H9 (cell line): ENCODE data around the gene RNF186. TPM values are rescaled to one million over a fixed set of nuclear protein-coding genes. Genes with fewer than 3 reads are reported as not detected.
"Not testable (repeated sequence)": the region's sequence is repeated elsewhere in the genome, so short reads cannot be mapped to it uniquely, and the experiment has no call there.

Experiments
- DNase-seq: peaks from one replicate; pipeline ENCODE4 v3.0.0-alpha.2; 2017
- H2AFZ ChIP-seq: one replicate; pipeline ENCODE4 v1.6.1; 2013; ENCODE audit warnings: mild to moderate bottlenecking, low read length, control low read depth, moderate library complexity
- H2AK5ac ChIP-seq: 2 replicates; pipeline ENCODE4 v1.6.1; 2013; ENCODE audit warnings: low read length, control low read depth, mixed read lengths; ENCODE audit not compliant: insufficient read length
- H2BK120ac ChIP-seq: one replicate; pipeline ENCODE4 v1.6.1; 2013; ENCODE audit warnings: low read depth, mild to moderate bottlenecking, low read length, control low read depth, inconsistent platforms; ENCODE audit not compliant: poor library complexity, severe bottlenecking
- H2BK12ac ChIP-seq: 2 replicates; pipeline ENCODE4 v1.6.1; 2013; ENCODE audit warnings: low read length, control low read depth, mixed read lengths, low read depth; ENCODE audit not compliant: insufficient read length
- H2BK15ac ChIP-seq: 2 replicates; pipeline ENCODE4 v1.6.1; 2013; ENCODE audit warnings: low read depth, low read length, control low read depth
- H2BK20ac ChIP-seq: one replicate; pipeline ENCODE4 v1.6.1; 2013; ENCODE audit warnings: low read depth, mild to moderate bottlenecking, low read length, control low read depth, inconsistent platforms; ENCODE audit not compliant: poor library complexity, severe bottlenecking
- H2BK5ac ChIP-seq: 2 replicates; pipeline ENCODE4 v1.6.1; 2013; ENCODE audit warnings: low read length, control low read depth, mixed read lengths; ENCODE audit not compliant: insufficient read length
- H3K14ac ChIP-seq: 2 replicates; pipeline ENCODE4 v1.6.1; 2013; ENCODE audit warnings: low read length, control low read depth; ENCODE audit not compliant: insufficient read depth
- H3K18ac ChIP-seq: 2 replicates; pipeline ENCODE4 v1.6.1; 2013; ENCODE audit warnings: low read depth, mild to moderate bottlenecking, mixed read lengths, low read length, control low read depth; ENCODE audit not compliant: insufficient read length
- H3K23ac ChIP-seq: 2 replicates; pipeline ENCODE4 v1.6.1; 2013; ENCODE audit warnings: low read length, control low read depth, mixed read lengths, low read depth; ENCODE audit not compliant: insufficient read length
- H3K23me2 ChIP-seq: 2 replicates; pipeline ENCODE4 v1.6.1; 2013; ENCODE audit warnings: low read depth, mild to moderate bottlenecking, mixed read lengths, low read length, control low read depth; ENCODE audit not compliant: insufficient read length, poor library complexity, severe bottlenecking
- H3K27ac ChIP-seq: 2 replicates; pipeline ENCODE4 v1.5.1; 2013; ENCODE audit warnings: low read length, control low read depth, mixed read lengths, low read depth; ENCODE audit not compliant: insufficient read length
- H3K27me3 ChIP-seq: 2 replicates; pipeline ENCODE4 v1.6.1; 2013; ENCODE audit warnings: low read length, control low read depth, inconsistent platforms; ENCODE audit not compliant: insufficient read depth
- H3K4ac ChIP-seq: 2 replicates; pipeline ENCODE4 v1.6.1; 2013; ENCODE audit warnings: low read depth, mild to moderate bottlenecking, control low read depth, inconsistent platforms, low read length, moderate library complexity
- H3K4me1 ChIP-seq: 2 replicates; pipeline ENCODE4 v1.6.1; 2013; ENCODE audit warnings: low read length, control low read depth, inconsistent platforms; ENCODE audit not compliant: insufficient read depth
- H3K4me2 ChIP-seq: 2 replicates; pipeline ENCODE4 v1.6.1; 2013; ENCODE audit warnings: low read length, control low read depth, mixed read lengths; ENCODE audit not compliant: insufficient read length, insufficient read depth
- H3K56ac ChIP-seq: 2 replicates; pipeline ENCODE4 v1.6.1; 2013; ENCODE audit warnings: low read depth, mild to moderate bottlenecking, mixed read lengths, low read length, control low read depth; ENCODE audit not compliant: insufficient read length
- H3K79me1 ChIP-seq: 2 replicates; pipeline ENCODE4 v1.6.1; 2013; ENCODE audit warnings: low read depth, mild to moderate bottlenecking, moderate library complexity, low read length, control low read depth, inconsistent platforms; ENCODE audit not compliant: insufficient read depth, poor library complexity, severe bottlenecking
- H3K79me2 ChIP-seq: 2 replicates; pipeline ENCODE4 v1.6.1; 2013; ENCODE audit warnings: low read length, control low read depth, inconsistent platforms; ENCODE audit not compliant: insufficient read depth
- H3K9ac ChIP-seq: 2 replicates; pipeline ENCODE4 v1.6.1; 2013; ENCODE audit warnings: low read length, control low read depth, mixed read lengths; ENCODE audit not compliant: insufficient read length; ENCODE audit errors: extremely low read depth
- H3K9me3 ChIP-seq: one replicate; pipeline ENCODE4 v1.6.1; 2013; ENCODE audit warnings: low read depth, low read length, inconsistent platforms; ENCODE audit not compliant: control insufficient read depth
- H3T11ph ChIP-seq: one replicate; pipeline ENCODE4 v1.6.1; 2013; ENCODE audit warnings: mild to moderate bottlenecking, low read length, control low read depth, inconsistent platforms
- H4K20me1 ChIP-seq: one replicate; pipeline ENCODE4 v1.6.1; 2013; ENCODE audit not compliant: control insufficient read depth, insufficient read length, insufficient read depth
- H4K5ac ChIP-seq: 2 replicates; pipeline ENCODE4 v1.6.1; 2013; ENCODE audit warnings: low read depth, mild to moderate bottlenecking, mixed read lengths, low read length, control low read depth; ENCODE audit not compliant: insufficient read length
- H4K8ac ChIP-seq: replicated peaks from 2 replicates; pipeline ENCODE4 v1.6.1; 2013; ENCODE audit warnings: low read length, control low read depth, mixed read lengths, low read depth; ENCODE audit not compliant: insufficient read length
- H4K91ac ChIP-seq: 2 replicates; pipeline ENCODE4 v1.6.1; 2013; ENCODE audit warnings: low read depth, mild to moderate bottlenecking, moderate library complexity, mixed read lengths, low read length, control low read depth; ENCODE audit not compliant: insufficient read length
- H3K27ac Mint-ChIP-seq, 3 experiments: 2 replicates in 2 of 3; 3 replicates in 1 of 3; pipeline ENCODE4 v1.8.0; 2020 to 2021; ENCODE audit warnings: mixed read lengths in 3 of 3, mild to moderate bottlenecking in 1 of 3, moderate library complexity in 1 of 3
- H3K27me3 Mint-ChIP-seq: 2 replicates; pipeline ENCODE4 v1.8.0; 2021; ENCODE audit warnings: low read depth, mild to moderate bottlenecking, moderate library complexity, mixed read lengths
- H3K36me3 Mint-ChIP-seq, 3 experiments: 2 replicates in 2 of 3; 3 replicates in 1 of 3; pipeline ENCODE4 v1.8.0; 2020 to 2021; ENCODE audit warnings: low read depth in 3 of 3, mixed read lengths in 3 of 3; ENCODE audit not compliant: insufficient read depth in 1 of 3
- H3K4me1 Mint-ChIP-seq, 2 experiments: 2 replicates each; pipeline ENCODE4 v1.8.0; 2020; ENCODE audit warnings: mixed read lengths in 2 of 2
- H3K4me3 Mint-ChIP-seq, 2 experiments: 2 replicates in 1 of 2; 3 replicates in 1 of 2; pipeline ENCODE4 v1.8.0; 2020 to 2021; ENCODE audit warnings: mild to moderate bottlenecking in 2 of 2, mixed read lengths in 2 of 2, moderate library complexity in 1 of 2
- H3K9me3 Mint-ChIP-seq, 2 experiments: 2 replicates in 1 of 2; 3 replicates in 1 of 2; pipeline ENCODE4 v1.8.0; 2020; ENCODE audit warnings: mild to moderate bottlenecking in 2 of 2, mixed read lengths in 2 of 2, moderate library complexity in 1 of 2
- WGBS: extraction: QIAGEN DNeasy Blood & Tissue Kit; methylation state at CpG from one replicate; pipeline ENCODE4 v1.1.7; 2013; ENCODE audit warnings: missing lambda C conversion rate, low lambda C conversion rate, mixed read lengths; ENCODE audit not compliant: insufficient read length; ENCODE audit errors: extremely low coverage; 5-methylcytosine and 5-hydroxymethylcytosine counted together
- total RNA-seq: library from RNA; stranded (reverse); gene quantifications from 2 replicates; pipeline ENCODE4 v1.2.1, GENCODE V29; 2021
- TF ChIP-seq, protein P1 (sequence below): fragments of 200-600 bp; sonication (generic); conservative IDR thresholded peaks from 3 replicates; pipeline ENCODE4 v1.8.0; 2021; ENCODE audit warnings: antibody characterized with exemption, mild to moderate bottlenecking

The RNF186 gene
- total RNA-seq, 1 experiment from 2014 or later = not detected

DNA sequence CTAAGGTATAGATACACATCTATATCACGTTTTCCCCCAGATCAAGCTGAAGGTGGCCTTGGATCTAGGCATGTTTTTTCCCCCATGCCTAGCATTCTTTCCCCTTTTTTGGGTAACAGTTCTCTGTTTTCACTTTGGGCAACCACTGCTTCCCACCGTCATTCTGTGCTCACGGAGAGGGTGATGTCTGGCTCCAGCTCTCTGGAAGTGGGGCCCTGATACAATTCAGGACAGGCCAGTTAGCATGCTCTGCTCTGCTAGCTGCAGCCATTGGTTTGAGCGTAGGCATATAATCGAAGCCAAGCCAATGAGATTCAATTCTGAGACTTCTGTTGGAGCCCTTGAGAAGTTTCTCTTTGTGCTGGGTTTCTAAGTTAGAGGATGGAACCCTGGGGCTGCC lies 2.1 kb upstream of the RNF186 start:
- no peaks in the 10 kb centered on the region for H3K9me3 ChIP-seq
- H3K4me3 Mint-ChIP-seq = peak overlapping the region; percentile 24 to 31; a peak in 4 of 5 replicates
- peak overlapping the region; percentile 28 for H3K4me2 ChIP-seq
- H3K9me3 Mint-ChIP-seq = no peaks in the 10 kb centered on the region
- no peak overlapping the region for H3K4ac ChIP-seq
- peaks cover 14% of the 10 kb centered on the region; the same call in 1 of the 2 replicates for H3K4me1 ChIP-seq
- no peaks in the 10 kb centered on the region for H3K36me3 Mint-ChIP-seq
- H4K20me1 ChIP-seq = no peaks in the 10 kb centered on the region
- H2BK5ac ChIP-seq = no peak overlapping the region
- WGBS = no CpG with 5 or more reads among the region's 5 CpGs
- H3K56ac ChIP-seq = no peak overlapping the region
- H3K9ac ChIP-seq = no peak overlapping the region
- no peak overlapping the region for H2AK5ac ChIP-seq
- H2AFZ ChIP-seq = no peak overlapping the region
- H2BK120ac ChIP-seq = no peak overlapping the region
- H3K4me1 Mint-ChIP-seq = peaks cover 57 to 66% of the 10 kb centered on the region in 2 experiments
- no peak overlapping the region for H2BK20ac ChIP-seq
- H3T11ph ChIP-seq = no peak overlapping the region
- no peak overlapping the region for H4K91ac ChIP-seq
- H3K79me1 ChIP-seq = no peaks in the 10 kb centered on the region
- no peaks in the 10 kb centered on the region for H3K23me2 ChIP-seq
- H3K27me3 Mint-ChIP-seq = peaks cover 7% of the 10 kb centered on the region
- TF ChIP-seq, protein P1, sequence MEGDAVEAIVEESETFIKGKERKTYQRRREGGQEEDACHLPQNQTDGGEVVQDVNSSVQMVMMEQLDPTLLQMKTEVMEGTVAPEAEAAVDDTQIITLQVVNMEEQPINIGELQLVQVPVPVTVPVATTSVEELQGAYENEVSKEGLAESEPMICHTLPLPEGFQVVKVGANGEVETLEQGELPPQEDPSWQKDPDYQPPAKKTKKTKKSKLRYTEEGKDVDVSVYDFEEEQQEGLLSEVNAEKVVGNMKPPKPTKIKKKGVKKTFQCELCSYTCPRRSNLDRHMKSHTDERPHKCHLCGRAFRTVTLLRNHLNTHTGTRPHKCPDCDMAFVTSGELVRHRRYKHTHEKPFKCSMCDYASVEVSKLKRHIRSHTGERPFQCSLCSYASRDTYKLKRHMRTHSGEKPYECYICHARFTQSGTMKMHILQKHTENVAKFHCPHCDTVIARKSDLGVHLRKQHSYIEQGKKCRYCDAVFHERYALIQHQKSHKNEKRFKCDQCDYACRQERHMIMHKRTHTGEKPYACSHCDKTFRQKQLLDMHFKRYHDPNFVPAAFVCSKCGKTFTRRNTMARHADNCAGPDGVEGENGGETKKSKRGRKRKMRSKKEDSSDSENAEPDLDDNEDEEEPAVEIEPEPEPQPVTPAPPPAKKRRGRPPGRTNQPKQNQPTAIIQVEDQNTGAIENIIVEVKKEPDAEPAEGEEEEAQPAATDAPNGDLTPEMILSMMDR = no peak
- no peak overlapping the region for H4K5ac ChIP-seq
- DNase-seq = no peak
- no peak overlapping the region for H3K14ac ChIP-seq
- no peak overlapping the region for H2BK15ac ChIP-seq
- no peak overlapping the region for H4K8ac ChIP-seq
- H3K27me3 ChIP-seq = no peaks in the 10 kb centered on the region; the same call in 1 of the 2 replicates
- no peak overlapping the region for H3K18ac ChIP-seq
- no peak overlapping the region for H3K23ac ChIP-seq
- H3K79me2 ChIP-seq = no peaks in the 10 kb centered on the region
- no peak overlapping the region for H2BK12ac ChIP-seq
- peak overlapping the region; percentile 80 to 97 (median 94) for H3K27ac Mint-ChIP-seq
- H3K27ac ChIP-seq = peak overlapping the region; percentile 16

DNA sequence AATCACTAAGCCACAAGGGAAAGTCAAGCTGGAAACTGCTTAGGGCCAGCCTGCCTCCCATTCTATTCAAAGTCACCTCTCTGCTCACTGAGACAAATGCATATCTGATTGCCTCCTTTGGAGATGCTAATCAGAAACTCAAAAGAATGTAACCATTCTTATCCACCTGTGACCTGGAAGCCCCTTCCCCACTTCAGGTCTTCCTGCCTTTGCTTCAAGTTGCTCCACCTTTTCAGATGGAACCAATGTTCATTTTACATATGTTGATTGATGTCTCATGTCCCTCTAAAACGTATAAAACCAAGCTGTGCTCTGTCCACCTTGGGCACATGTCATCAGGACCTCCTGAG lies 1.6 kb upstream of the RNF186 start:
- H3K23me2 ChIP-seq, H2BK12ac ChIP-seq, H3K4ac ChIP-seq, H3K18ac ChIP-seq, H3K56ac ChIP-seq, H4K91ac ChIP-seq, H3T11ph ChIP-seq, H2AFZ ChIP-seq, H3K27me3 ChIP-seq, H3K9me3 ChIP-seq, H3K36me3 Mint-ChIP-seq, H2AK5ac ChIP-seq, H4K5ac ChIP-seq, H3K9ac ChIP-seq, H3K79me1 ChIP-seq, H4K8ac ChIP-seq, H2BK20ac ChIP-seq, H2BK5ac ChIP-seq, H4K20me1 ChIP-seq, H2BK15ac ChIP-seq, H3K9me3 Mint-ChIP-seq, H3K23ac ChIP-seq, H2BK120ac ChIP-seq, H3K79me2 ChIP-seq, H3K27me3 Mint-ChIP-seq, H3K14ac ChIP-seq: not testable (repeated sequence)
- Histone ChIP-seq H3K4me1 (peaks cover 14% of the 10 kb centered on the region; the same call in 1 of the 2 replicates), H3K27ac (peak overlapping the region; percentile 60), H3K4me2 (peak overlapping the region; percentile 28)
- Mint-ChIP-seq H3K27ac (peak overlapping the region; percentile 89 to 97 (median 94)), H3K4me3 (peak overlapping the region; percentile 24 to 31; a peak in 4 of 5 replicates), H3K4me1 (peaks cover 57 to 66% of the 10 kb centered on the region in 2 experiments)
- WGBS = no CpG with 5 or more reads among the region's 1 CpG
- peak; percentile 50 for DNase-seq
